Suppressor macrophage (primary cell): ENCODE data around the gene GNA14.
A peak's percentile ranks its signal among the peaks of the same experiment; 100 is the strongest.
"Not testable (repeated sequence)": the region's sequence is repeated elsewhere in the genome, so short reads cannot be mapped to it uniquely, and the experiment has no call there.

Experiments
- DNase-seq, 4 experiments: peaks; one replicate each; pipeline ENCODE4 v3.0.0-alpha.2; 2020 to 2022

The GNA14 gene

DNA sequence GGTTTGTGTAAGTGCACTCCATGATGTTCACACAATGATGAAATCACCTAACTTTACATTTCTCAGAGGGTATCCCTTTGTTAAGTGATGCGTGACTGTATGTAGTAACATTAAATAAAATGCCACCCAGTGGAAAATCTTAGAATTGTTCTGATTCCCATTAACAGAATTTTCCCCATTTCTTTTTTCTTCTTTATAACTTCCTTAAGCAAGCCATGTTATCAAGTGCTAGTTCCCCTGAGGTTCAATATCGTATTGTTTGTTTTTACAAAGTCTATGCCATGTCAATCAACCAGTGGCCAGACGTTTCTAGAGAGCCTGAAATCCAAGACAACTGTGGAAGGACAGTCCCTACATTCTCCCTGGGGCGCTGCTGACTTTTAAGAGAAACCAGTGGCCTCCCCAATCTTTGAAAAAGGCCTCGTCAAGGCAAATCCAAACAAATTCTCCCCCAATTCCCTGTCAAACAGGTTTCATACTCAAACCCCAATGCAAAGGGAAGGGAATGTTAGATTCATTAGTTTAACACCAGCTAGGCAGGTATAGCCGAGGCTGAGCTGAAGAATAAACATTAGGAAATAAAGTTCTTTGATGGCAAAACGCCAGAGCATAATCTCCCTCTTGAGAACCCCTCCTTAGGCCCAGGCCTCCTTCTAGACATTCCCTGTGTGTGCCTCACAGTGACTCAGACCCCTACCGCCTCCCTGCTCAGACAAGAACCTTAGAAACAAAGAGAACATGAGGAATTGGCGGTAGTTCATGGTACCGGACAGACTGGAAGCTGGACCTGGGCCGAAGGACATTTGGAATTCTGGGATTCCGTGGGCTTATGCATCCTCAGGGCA is 198.7 kb downstream of the GNA14 start:
- no peak for DNase-seq

DNA sequence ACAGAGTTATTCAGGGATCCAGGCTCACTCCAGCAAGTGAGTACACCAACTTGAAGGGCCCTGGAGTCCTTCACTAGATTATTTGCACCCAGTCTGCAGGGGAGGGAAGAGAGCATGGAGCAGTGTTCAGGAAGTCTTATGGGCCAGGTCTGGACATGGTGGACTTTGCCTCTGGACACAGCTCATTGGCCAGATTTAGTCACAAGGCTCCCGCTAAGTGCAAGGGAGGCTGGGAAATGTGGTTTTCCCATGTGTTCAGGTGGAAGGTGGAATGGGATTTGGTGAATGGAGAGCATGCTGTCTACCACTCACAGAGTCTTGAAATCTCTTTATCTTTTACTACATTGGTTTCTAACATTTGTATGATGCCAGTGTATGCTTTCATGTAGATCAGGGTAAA is 200.5 kb downstream of the GNA14 start:
- DNase-seq, result no peak

DNA sequence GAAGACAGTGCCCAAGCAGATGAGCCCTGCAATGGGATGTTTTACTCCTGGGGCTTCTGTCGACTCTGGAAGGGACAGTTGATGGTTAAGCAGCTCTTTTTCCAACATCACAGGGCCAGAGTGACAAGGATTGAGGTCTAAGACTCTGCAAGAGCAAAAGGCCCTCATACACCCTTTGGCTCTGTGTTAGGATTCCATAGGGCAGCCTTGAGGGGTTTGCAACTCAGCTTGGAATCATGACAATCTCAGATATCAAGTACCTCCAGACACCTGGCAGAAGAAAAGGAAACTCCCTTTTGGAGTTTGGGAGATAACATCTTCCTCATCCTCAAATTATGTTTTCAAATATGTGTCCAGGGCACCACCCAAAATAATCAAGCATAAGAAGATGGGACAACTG is 205.7 kb downstream of the GNA14 start:
- no peak for DNase-seq

GRCh38 chr9:77441124-77441523 is 207.0 kb downstream of the GNA14 start:
- DNase-seq, result peak; percentile 5 to 41 (median 34)

DNA sequence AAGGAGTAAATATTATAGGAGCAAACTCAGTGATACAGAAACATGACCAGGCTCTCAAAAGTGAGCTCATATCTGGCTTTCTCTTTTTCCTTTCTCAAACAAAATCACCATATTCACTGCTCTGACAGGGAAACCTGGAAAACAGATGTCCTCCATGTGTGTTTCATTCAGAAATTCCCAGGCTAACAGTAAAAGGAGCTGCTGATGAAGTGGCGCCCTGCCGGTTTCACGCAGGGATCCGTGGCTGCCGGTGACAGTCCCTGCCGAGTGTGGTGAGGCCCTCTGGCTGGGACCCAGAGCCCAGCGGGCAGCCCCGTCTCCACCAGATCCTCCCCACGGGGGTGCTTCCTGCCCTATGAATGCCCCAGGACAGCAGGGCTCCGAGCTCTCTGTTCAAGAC is 208.1 kb downstream of the GNA14 start:
- no peak for DNase-seq

- no peak for DNase-seq
Measured at GRCh38 chr9:77438653-77439052, 209.5 kb downstream of the GNA14 start.

GRCh38 chr9:77435688-77436087 is 212.4 kb downstream of the GNA14 start:
- no peak for DNase-seq

- DNase-seq, result no peak
Measured at GRCh38 chr9:77435277-77435676, 212.8 kb downstream of the GNA14 start.

DNA sequence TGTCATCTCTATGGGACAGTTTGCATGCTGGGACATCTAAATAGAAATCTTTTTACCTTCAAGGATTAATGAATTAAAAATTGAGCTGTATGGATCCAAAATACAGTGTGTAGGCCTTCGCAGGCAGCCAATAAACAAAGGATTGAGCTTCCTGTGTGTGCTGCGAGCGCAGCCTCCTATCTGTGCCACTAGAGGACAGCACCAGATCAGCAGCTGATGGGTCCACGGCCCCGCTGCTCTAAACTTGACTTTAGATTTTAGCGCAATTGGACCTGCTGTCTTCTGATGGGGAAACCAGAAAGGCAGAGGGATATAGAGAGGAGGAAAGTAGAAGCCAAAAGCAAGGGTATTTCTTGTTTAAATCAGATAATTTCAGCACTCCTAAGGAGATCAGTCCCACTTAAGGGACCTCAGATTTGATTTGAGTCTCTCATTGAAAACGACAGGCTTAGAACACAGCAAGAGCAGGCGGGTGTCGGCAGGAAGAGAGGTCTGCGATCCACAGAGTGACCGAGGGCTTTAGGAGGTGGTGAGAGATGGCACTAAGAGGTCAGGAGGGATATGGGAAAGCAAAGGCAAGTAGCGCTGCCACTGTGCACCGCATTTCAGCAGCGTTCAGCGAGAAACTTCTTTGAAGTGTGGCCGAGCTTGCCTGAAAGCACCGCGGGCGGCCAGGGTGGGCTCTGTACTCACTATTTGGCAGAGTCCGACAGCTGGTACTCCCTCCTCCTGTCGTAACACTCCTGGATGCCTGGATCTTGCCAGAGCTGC is 214.3 kb downstream of the GNA14 start:
- DNase-seq, result peak; percentile 50 to 76 (median 68)

DNA sequence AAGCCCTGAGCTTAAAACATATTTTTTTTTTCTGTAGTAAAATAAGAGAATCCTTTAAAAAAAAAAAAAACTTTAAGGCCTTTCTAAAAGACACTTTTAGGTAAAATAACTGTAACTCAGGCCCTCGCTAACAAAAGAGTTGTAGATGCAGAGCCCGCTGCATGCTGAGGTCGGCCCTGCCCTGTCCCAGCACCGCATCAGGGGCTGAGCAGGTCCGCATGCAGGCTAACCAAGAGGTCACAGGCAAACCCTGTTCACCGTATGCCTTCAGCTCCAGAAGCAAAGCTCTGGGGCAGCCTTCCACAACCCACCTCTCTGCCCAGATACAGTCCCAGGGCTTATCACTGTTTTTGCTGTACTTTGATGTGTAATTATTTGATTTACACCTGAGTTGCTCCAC is 216.1 kb downstream of the GNA14 start:
- no peak for DNase-seq

GRCh38 chr9:77429928-77430327 is 218.2 kb downstream of the GNA14 start:
- no peak for DNase-seq

- no peak for DNase-seq
Measured at GRCh38 chr9:77427256-77427927, 220.7 kb downstream of the GNA14 start.

DNA sequence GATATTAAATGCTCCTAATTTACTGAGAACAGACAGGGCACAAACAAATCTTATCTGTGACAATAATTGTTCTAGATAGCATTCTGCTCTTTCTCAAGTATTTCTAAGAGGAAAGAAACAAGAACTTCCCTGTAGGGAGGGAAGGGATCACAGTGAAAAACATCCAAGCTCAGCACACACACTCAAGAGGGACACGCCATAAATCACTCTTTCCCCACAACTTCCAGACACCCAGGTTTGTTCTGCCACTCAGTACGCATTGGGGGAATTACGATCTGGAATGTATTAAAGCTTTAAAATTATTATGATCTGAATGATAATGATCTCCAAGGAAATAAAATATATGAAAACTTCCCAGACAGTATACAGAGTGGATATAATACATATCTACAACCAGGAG is 221.4 kb downstream of the GNA14 start:
- DNase-seq, result no peak

GRCh38 chr9:77424993-77425392 is 223.1 kb downstream of the GNA14 start:
- no peak for DNase-seq

- no peak for DNase-seq
Measured at GRCh38 chr9:77423841-77424240, 224.3 kb downstream of the GNA14 start.

DNA sequence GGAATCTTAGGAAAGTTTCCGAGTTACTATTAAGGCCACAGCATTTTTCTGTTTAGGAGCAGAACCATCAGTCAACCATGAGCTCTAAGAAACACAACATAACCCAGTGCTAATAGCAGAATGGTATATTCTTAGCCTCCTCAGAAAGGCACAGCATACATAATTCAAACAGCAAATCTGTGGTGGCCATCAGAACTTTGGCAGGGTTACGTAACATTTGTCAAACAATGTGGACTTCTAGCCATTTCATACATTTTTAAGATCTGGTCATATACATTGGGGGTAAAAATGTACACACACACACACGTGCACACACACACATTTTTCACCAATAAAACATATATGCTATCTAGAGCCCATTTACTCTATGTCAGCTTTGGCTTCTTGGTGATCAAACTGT is 225.2 kb downstream of the GNA14 start:
- DNase-seq, result no peak

GRCh38 chr9:77421506-77422265 is 226.4 kb downstream of the GNA14 start:
- no peak for DNase-seq

DNA sequence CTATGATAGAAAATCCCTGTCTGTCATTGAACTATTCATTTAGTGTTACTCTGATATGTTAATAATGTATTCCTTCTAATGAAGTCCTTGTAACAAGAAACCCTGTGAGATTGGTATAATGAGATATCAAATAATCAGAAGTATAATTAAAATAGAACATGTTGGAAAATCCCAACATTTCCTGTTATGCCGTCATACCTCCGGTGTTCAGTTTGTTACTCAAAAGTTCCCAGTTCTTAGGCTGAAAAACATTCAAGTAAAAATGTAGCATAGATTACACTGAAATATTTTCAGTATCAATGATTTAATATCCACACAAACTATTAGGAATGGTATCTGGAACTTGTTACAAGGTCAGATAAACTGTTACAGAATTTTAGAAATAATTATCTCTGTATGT is 227.5 kb downstream of the GNA14 start:
- no peak for DNase-seq

- no peak for DNase-seq
Measured at GRCh38 chr9:77418226-77418625, 229.9 kb downstream of the GNA14 start.

- DNase-seq, result peak; percentile 8 to 58 (median 29)
Measured at GRCh38 chr9:77417566-77417965, 230.6 kb downstream of the GNA14 start.

DNA sequence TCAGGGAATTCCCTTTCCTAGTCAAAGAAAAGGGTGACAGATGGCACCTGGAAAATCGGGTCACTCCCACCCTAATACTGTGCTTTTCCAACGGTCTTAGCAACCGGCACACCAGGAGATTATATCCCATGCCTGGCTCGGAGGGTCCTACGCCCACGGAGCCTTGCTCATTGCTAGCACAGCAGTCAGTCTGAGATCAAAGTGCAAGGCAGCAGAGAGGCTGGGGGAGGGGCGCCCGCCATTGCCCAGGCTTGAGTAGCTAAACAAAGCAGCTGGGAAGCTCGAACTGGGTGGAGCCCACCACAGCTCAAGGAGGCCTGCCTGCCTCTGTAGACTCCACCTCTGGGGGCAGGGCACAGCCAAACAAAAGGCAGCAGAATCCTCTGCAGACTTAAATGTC is 239.6 kb downstream of the GNA14 start:
- not testable (repeated sequence) for DNase-seq

- DNase-seq, result no peak
Measured at GRCh38 chr9:77403239-77403638, 244.9 kb downstream of the GNA14 start.

- no peak for DNase-seq
Measured at GRCh38 chr9:77402286-77402685, 245.8 kb downstream of the GNA14 start.
